ENCODE measurements around the gene TMEM123. TPM values are rescaled to one million over a fixed set of nuclear protein-coding genes. Genes with fewer than 3 reads are reported as not detected.

Gene TMEM123
- total and polyA plus RNA-seq, 2 donors (not counting 3 experiments of a cell fraction or from before 2014, with no cell fraction given): 201 to 257 TPM

GRCh38 chr11:102423936-102424335, 28.6 kb downstream of the TMEM123 start:
- no peak overlapping the region for H3K4me3 ChIP-seq (replicated peaks in 1 of 3; ENCODE audit: insufficient read depth in 1 of 3, low read depth in 1 of 3, low read length in 3 of 3)
- H3K9me1 ChIP-seq (replicated peaks; ENCODE audit: control insufficient read depth, extremely low read depth, insufficient read depth, low read length): no peaks in the 10 kb centered on the region
- no peaks in the 10 kb centered on the region for H4K20me1 ChIP-seq (replicated peaks; ENCODE audit: control insufficient read depth, extremely low read depth, insufficient read depth, low read length)
- FAIRE-seq: no peak
- DNase-seq (ENCODE audit: low read depth, low spot score): no peak
- no peaks in the 10 kb centered on the region for H3K36me3 ChIP-seq (ENCODE audit: control insufficient read depth in 2 of 2, extremely low read depth in 1 of 2, insufficient read depth in 2 of 2, low read length in 2 of 2)
- ChIA-PET CTCF (no interaction called here), POLR2A (no interaction called here)
- BruUV-seq (replicated peaks): no TSS peak
- no peak for TF ChIP-seq GATA2 (IDR thresholded peaks at IDR 0.05; ENCODE audit: insufficient read depth, insufficient read length, low read depth, low read length)
- TF ChIP-seq POLR2A (IDR thresholded peaks at IDR 0.05; ENCODE audit: low read depth, low read length): no peak
- no peak for TF ChIP-seq EZH2 (IDR thresholded peaks at IDR 0.05; ENCODE audit: borderline replicate concordance, low read depth, low read length, severe bottlenecking)
- TF ChIP-seq POLR2AphosphoS5 (IDR thresholded peaks at IDR 0.05; ENCODE audit: insufficient read depth, low read depth, low read length): no peak
- no peak for TF ChIP-seq MYC (IDR thresholded peaks at IDR 0.05; ENCODE audit: low read depth, low read length)
- no peak overlapping the region for H3K4me2 ChIP-seq (ENCODE audit: insufficient read depth, low read length)
- intact Hi-C loops (cut with micrococcal nuclease): no loop called here
- no peak overlapping the region for H2AFZ ChIP-seq (ENCODE audit: low read depth, low read length)
- peaks cover 75% of the 10 kb centered on the region for H3K79me2 ChIP-seq (ENCODE audit: control insufficient read depth, insufficient read depth, low read length)
- no peak overlapping the region for H3K9ac ChIP-seq (replicated peaks; ENCODE audit: extremely low read depth, insufficient read depth, low read length)
- H3K27me3 ChIP-seq (ENCODE audit: control insufficient read depth in 2 of 2, insufficient read depth in 2 of 2, low read length in 2 of 2): no peaks in the 10 kb centered on the region
- H3K27ac ChIP-seq (ENCODE audit: insufficient read depth, low read depth, low read length): no peak overlapping the region
- dilution Hi-C loops (cut with MboI; ENCODE audit: extremely low pct_ligation_motif_present, low sequenced_read_pairs): no loop called here
- H3K9me3 ChIP-seq (replicated peaks; ENCODE audit: control insufficient read depth, insufficient read depth, low read length): no peaks in the 10 kb centered on the region
- no peaks in the 10 kb centered on the region for H3K4me1 ChIP-seq (ENCODE audit: control insufficient read depth, extremely low read depth, insufficient read depth, low read length)

DNA sequence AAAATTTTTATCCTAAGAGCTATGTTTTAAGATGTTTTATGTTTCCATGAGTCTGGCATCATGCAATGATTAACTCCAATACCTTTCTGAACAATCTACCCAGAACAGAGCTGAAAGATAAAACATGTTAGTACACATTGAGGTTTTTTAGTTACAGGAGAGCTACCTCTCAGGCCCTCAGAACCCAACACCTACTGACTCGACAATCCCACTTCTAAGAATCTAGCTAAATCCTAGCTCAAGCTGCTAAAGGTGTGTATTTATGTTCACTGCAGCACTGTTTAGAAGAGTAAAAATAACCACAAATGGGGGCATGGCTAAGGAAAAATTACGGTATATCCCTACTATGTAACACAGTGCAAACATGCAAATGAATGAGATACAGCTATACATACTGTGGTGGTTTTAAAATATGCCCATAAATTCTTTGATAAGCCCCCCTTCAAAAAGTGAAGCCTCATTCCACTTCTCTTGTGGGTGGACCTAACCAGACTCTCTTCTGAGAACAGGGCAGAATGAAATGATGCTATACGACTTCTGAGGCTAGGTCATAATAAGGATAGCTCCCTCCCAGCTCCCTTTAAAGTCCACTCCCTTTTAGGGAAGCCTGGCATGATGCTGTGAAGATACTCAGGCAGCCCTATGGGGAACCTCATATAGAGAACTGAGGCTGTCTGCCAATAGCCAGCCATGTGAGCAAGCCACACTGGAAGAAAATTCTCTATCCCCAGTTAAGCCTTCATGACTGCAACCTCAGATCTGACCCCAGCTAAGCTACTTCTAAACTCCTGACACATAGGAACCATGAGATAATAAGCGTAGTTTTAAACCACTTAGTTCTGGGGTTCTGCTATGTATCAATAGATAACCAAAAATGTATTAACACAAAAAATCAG, 29.5 kb downstream of the TMEM123 start:
- no peaks in the 10 kb centered on the region for H3K36me3 ChIP-seq (ENCODE audit: control insufficient read depth in 2 of 2, extremely low read depth in 1 of 2, insufficient read depth in 2 of 2, low read length in 2 of 2)
- H3K79me2 ChIP-seq (ENCODE audit: control insufficient read depth, insufficient read depth, low read length): peaks cover 81% of the 10 kb centered on the region
- ChIA-PET POLR2A (no interaction called here), CTCF (interaction anchor here (0.6 to 2.0 kb wide), 6 partner anchors 10 to 56 kb away, joined by 3 to 9 read pairs (median 4); no protein-coding TSS in a partner anchor)
- no peak overlapping the region for H3K4me3 ChIP-seq (replicated peaks in 1 of 3; ENCODE audit: insufficient read depth in 1 of 3, low read depth in 1 of 3, low read length in 3 of 3)
- no peaks in the 10 kb centered on the region for H3K4me1 ChIP-seq (ENCODE audit: control insufficient read depth, extremely low read depth, insufficient read depth, low read length)
- BruUV-seq (replicated peaks): no TSS peak
- H3K27ac ChIP-seq (ENCODE audit: insufficient read depth, low read depth, low read length): no peak overlapping the region
- H3K9me3 ChIP-seq (replicated peaks; ENCODE audit: control insufficient read depth, insufficient read depth, low read length): no peaks in the 10 kb centered on the region
- DNase-seq (ENCODE audit: low read depth, low spot score): no peak
- intact Hi-C loops (cut with micrococcal nuclease): no loop called here
- no peaks in the 10 kb centered on the region for H4K20me1 ChIP-seq (replicated peaks; ENCODE audit: control insufficient read depth, extremely low read depth, insufficient read depth, low read length)
- no peak for FAIRE-seq
- no peak overlapping the region for H3K4me2 ChIP-seq (ENCODE audit: insufficient read depth, low read length)
- no peak overlapping the region for H2AFZ ChIP-seq (ENCODE audit: low read depth, low read length)
- no peak for TF ChIP-seq FOS (IDR thresholded peaks at IDR 0.05; ENCODE audit: borderline replicate concordance, insufficient read depth, low read length)
- no peak for TF ChIP-seq POLR2A (IDR thresholded peaks at IDR 0.05; ENCODE audit: low read depth, low read length)
- TF ChIP-seq POLR2AphosphoS5 (IDR thresholded peaks at IDR 0.05; ENCODE audit: insufficient read depth, low read depth, low read length): no peak
- TF ChIP-seq, protein P1, sequence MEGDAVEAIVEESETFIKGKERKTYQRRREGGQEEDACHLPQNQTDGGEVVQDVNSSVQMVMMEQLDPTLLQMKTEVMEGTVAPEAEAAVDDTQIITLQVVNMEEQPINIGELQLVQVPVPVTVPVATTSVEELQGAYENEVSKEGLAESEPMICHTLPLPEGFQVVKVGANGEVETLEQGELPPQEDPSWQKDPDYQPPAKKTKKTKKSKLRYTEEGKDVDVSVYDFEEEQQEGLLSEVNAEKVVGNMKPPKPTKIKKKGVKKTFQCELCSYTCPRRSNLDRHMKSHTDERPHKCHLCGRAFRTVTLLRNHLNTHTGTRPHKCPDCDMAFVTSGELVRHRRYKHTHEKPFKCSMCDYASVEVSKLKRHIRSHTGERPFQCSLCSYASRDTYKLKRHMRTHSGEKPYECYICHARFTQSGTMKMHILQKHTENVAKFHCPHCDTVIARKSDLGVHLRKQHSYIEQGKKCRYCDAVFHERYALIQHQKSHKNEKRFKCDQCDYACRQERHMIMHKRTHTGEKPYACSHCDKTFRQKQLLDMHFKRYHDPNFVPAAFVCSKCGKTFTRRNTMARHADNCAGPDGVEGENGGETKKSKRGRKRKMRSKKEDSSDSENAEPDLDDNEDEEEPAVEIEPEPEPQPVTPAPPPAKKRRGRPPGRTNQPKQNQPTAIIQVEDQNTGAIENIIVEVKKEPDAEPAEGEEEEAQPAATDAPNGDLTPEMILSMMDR (IDR thresholded peaks at IDR 0.05; ENCODE audit: extremely low read depth in 1 of 2, insufficient read depth in 1 of 2, low read depth in 1 of 2, low read length in 2 of 2): no peak
- no peak for TF ChIP-seq GATA2 (IDR thresholded peaks at IDR 0.05; ENCODE audit: insufficient read depth, insufficient read length, low read depth, low read length)
- H3K9me1 ChIP-seq (replicated peaks; ENCODE audit: control insufficient read depth, extremely low read depth, insufficient read depth, low read length): no peaks in the 10 kb centered on the region
- dilution Hi-C loops (cut with MboI; ENCODE audit: extremely low pct_ligation_motif_present, low sequenced_read_pairs): no loop called here
- H3K9ac ChIP-seq (replicated peaks; ENCODE audit: extremely low read depth, insufficient read depth, low read length): no peak overlapping the region
- no peaks in the 10 kb centered on the region for H3K27me3 ChIP-seq (ENCODE audit: control insufficient read depth in 2 of 2, insufficient read depth in 2 of 2, low read length in 2 of 2)
